Measurements from ENCODE around the gene EPS8L3. TPM values are rescaled to one million over a fixed set of nuclear protein-coding genes. Genes with fewer than 3 reads are reported as not detected.

EPS8L3 gene
- total RNA-seq, 1 experiment from 2014 or later: 0.96 TPM

DNA sequence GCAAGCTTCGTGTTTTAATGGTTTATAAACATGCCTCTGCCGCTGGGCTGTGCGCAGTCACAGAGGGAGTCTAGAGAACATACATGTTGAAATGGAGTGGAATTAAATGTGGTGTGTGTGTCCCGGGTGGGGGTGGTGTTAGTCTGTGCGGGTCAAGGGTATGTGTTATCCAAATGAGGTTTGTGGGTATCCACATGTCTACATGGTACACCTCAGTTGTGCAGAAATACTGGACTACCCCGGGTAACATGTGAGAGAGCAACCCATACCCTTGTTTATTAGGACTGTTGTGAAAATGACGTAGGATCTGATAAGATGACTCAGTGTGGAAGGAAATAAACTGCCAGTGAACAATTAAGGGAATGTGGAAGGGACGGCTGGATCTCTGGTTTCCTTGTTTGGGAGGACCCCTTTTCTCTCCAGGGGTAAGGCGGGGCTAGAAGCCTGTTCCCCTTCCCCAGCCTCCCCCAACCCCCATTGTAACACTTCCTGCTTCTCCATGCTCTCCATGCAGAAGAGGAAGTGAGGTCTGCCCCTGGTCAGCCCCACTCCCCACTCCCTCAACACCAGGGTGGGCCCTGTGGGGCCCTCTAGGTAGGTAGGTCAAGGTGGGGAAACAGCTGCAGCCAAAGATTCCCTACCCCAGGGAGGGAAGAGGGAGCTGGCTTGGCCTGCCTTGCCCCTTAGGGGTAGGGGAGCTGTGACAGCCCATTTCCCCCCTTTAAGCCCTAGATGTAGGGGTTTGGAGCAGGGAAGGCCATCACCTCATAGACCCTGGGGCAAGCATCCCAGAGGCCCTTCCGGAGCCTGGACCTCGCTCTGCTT lies 690 bp downstream of the EPS8L3 start:
- Histone ChIP-seq H3K4me2 (ENCODE audit: low read length) (peak overlapping the region; percentile 71), H3K27ac (ENCODE audit: low read depth, low read length) (no peak overlapping the region; the same call in 1 of the 2 replicates)
- CTCF ChIA-PET: no interaction called here

More for the DNA sequence above, 690 bp downstream of the EPS8L3 start:
- Histone ChIP-seq H3K27me3 (ENCODE audit: insufficient read depth, low read length) (no peaks in the 10 kb centered on the region), H3K36me3 (ENCODE audit: control insufficient read depth in 1 of 2, insufficient read depth in 2 of 2, low read length in 2 of 2) (no peaks in the 10 kb centered on the region), H3K79me2 (ENCODE audit: insufficient read depth, low read length) (no peaks in the 10 kb centered on the region), H3K4me3 (replicated peaks in 1 of 2; ENCODE audit: low read depth in 1 of 2, low read length in 2 of 2) (no peak overlapping the region; a peak in 1 of 4 replicates), H4K20me1 (ENCODE audit: insufficient read depth) (no peaks in the 10 kb centered on the region), H3K9me2 (ENCODE audit: insufficient read depth) (no peaks in the 10 kb centered on the region), H2AFZ (ENCODE audit: low read depth, low read length, poor library complexity, severe bottlenecking) (no peak overlapping the region), H3K4me1 (ENCODE audit: control insufficient read depth in 1 of 2, insufficient read depth in 2 of 2, low read length in 2 of 2) (peaks cover 12 to 22% of the 10 kb centered on the region in 2 experiments), H3K9me3 (ENCODE audit: control insufficient read depth in 1 of 2, insufficient read depth in 1 of 2, low read depth in 1 of 2, low read length in 2 of 2) (no peaks in the 10 kb centered on the region), H3K9ac (ENCODE audit: low read length) (peak overlapping the region; percentile 28; the same call in 1 of the 2 replicates)
- DNase-seq (ENCODE audit: low read depth, low spot score): no peak
- ChIA-PET RAD21 (ENCODE audit: low non-redundant PET in 1 of 2, low total read pairs in 2 of 2, uncharacterized antibody in 2 of 2, unreplicated experiment in 2 of 2) (no interaction called here), POLR2A (no interaction called here)
- no peak for ATAC-seq
- BruUV-seq (replicated peaks): no TSS peak
- no peak for TF ChIP-seq ZFX (IDR thresholded peaks at IDR 0.05)
- no peak for TF ChIP-seq POLR2A (IDR thresholded peaks at IDR 0.05; ENCODE audit: borderline replicate concordance, extremely low read depth, insufficient read depth, insufficient read length)
- no peak for TF ChIP-seq SP1 (IDR thresholded peaks at IDR 0.05; ENCODE audit: low read depth)
- no peak for TF ChIP-seq ATF3 (IDR thresholded peaks at IDR 0.05)
- TF ChIP-seq ZNF274 (IDR thresholded peaks at IDR 0.05; ENCODE audit: low read depth, low read length): no peak
- no peak for TF ChIP-seq EZH2 (IDR thresholded peaks at IDR 0.05)
- no peak for TF ChIP-seq RAD21 (IDR thresholded peaks at IDR 0.05; ENCODE audit: low read depth)
- TF ChIP-seq FOSL1 (IDR thresholded peaks at IDR 0.05; ENCODE audit: low read depth): no peak
- no peak for TF ChIP-seq CEBPB (IDR thresholded peaks at IDR 0.05; ENCODE audit: low read depth)
- no peak for TF ChIP-seq CBX3 (IDR thresholded peaks at IDR 0.05; ENCODE audit: low read depth)
- no peak for TF ChIP-seq EZH2phosphoT487 (IDR thresholded peaks at IDR 0.05; ENCODE audit: borderline replicate concordance)
- TF ChIP-seq TCF7L2 (IDR thresholded peaks at IDR 0.05; ENCODE audit: borderline replicate concordance, extremely low read depth, insufficient read depth, insufficient read length): no peak
- TF ChIP-seq, protein P1, sequence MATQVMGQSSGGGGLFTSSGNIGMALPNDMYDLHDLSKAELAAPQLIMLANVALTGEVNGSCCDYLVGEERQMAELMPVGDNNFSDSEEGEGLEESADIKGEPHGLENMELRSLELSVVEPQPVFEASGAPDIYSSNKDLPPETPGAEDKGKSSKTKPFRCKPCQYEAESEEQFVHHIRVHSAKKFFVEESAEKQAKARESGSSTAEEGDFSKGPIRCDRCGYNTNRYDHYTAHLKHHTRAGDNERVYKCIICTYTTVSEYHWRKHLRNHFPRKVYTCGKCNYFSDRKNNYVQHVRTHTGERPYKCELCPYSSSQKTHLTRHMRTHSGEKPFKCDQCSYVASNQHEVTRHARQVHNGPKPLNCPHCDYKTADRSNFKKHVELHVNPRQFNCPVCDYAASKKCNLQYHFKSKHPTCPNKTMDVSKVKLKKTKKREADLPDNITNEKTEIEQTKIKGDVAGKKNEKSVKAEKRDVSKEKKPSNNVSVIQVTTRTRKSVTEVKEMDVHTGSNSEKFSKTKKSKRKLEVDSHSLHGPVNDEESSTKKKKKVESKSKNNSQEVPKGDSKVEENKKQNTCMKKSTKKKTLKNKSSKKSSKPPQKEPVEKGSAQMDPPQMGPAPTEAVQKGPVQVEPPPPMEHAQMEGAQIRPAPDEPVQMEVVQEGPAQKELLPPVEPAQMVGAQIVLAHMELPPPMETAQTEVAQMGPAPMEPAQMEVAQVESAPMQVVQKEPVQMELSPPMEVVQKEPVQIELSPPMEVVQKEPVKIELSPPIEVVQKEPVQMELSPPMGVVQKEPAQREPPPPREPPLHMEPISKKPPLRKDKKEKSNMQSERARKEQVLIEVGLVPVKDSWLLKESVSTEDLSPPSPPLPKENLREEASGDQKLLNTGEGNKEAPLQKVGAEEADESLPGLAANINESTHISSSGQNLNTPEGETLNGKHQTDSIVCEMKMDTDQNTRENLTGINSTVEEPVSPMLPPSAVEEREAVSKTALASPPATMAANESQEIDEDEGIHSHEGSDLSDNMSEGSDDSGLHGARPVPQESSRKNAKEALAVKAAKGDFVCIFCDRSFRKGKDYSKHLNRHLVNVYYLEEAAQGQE (IDR thresholded peaks at IDR 0.05; ENCODE audit: low read depth): no peak
- TF ChIP-seq POLR2AphosphoS5 (IDR thresholded peaks at IDR 0.05; ENCODE audit: low read depth, low read length): no peak
- no peak for TF ChIP-seq SIN3A (IDR thresholded peaks at IDR 0.05; ENCODE audit: low read depth)
- TF ChIP-seq EGR1 (IDR thresholded peaks at IDR 0.05; ENCODE audit: low read depth): no peak
- no peak for TF ChIP-seq YY1 (IDR thresholded peaks at IDR 0.05; ENCODE audit: extremely low read depth, insufficient replicate concordance, low read depth, low read length)
- intact Hi-C loops (cut with micrococcal nuclease): no loop called here

Measured in HCT116 (cell line).